ENCODE results near the gene PEX16.

PEX16 gene

GRCh38 chr11:45918331-45918941 lies 759 bp upstream of the PEX16 start:
- Histone ChIP-seq H3K36me3 (ENCODE audit: insufficient read depth, low read length) (peaks cover 29% of the 10 kb centered on the region), H4K20me1 (ENCODE audit: insufficient read depth, low read length) (no peaks in the 10 kb centered on the region), H3K27me3 (ENCODE audit: insufficient read depth, low read length) (no peaks in the 10 kb centered on the region), H2AFZ (ENCODE audit: low read length) (peak overlapping the region; percentile 89), H3K4me2 (ENCODE audit: low read length) (peak overlapping the region; percentile 98), H3K79me2 (ENCODE audit: insufficient read depth, low read length) (0 out of 2 replicates have a peak, but pooled peaks cover 3% of the 10 kb centered on the region), H3K4me3 (ENCODE audit: low read depth, low read length, poor library complexity, severe bottlenecking) (peak overlapping the region; percentile 99), H3K9ac (ENCODE audit: low read length) (peak overlapping the region; percentile 92), H3K9me2 (ENCODE audit: low read depth, low read length) (no peaks in the 10 kb centered on the region), H3K27ac (ENCODE audit: low read depth, low read length, poor library complexity, severe bottlenecking) (peak overlapping the region; percentile 93), H3K9me3 (ENCODE audit: low read length) (no peaks in the 10 kb centered on the region), H3K4me1 (ENCODE audit: insufficient read depth, low read length, severe bottlenecking) (peaks cover 44% of the 10 kb centered on the region), H3F3A (ENCODE audit: insufficient read depth, low read length) (no peaks in the 10 kb centered on the region)
- no peak for TF ChIP-seq CTCF (IDR thresholded peaks at IDR 0.05; ENCODE audit: low read length)
- TF ChIP-seq EZH2 (IDR thresholded peaks at IDR 0.05; ENCODE audit: borderline replicate concordance, low read length) = no peak

GRCh38 chr11:45917286-45917622 lies 423 bp downstream of the PEX16 start:
- H3K9me3 ChIP-seq (ENCODE audit: low read length) = no peaks in the 10 kb centered on the region

GRCh38 chr11:45915446-45915845 lies 2.2 kb downstream of the PEX16 start:
- no peaks in the 10 kb centered on the region for H4K20me1 ChIP-seq (ENCODE audit: insufficient read depth, low read length)
- peaks cover 25% of the 10 kb centered on the region for H3K4me1 ChIP-seq (ENCODE audit: insufficient read depth, low read length, severe bottlenecking)
- H3K9me2 ChIP-seq (ENCODE audit: low read depth, low read length) = no peaks in the 10 kb centered on the region
- H3K4me2 ChIP-seq (ENCODE audit: low read length) = no peak overlapping the region
- peaks cover 46% of the 10 kb centered on the region for H3K36me3 ChIP-seq (ENCODE audit: insufficient read depth, low read length)
- H3K79me2 ChIP-seq (ENCODE audit: insufficient read depth, low read length) = 0 out of 2 replicates have a peak, but pooled peaks cover 3% of the 10 kb centered on the region
- H3K4me3 ChIP-seq (ENCODE audit: low read depth, low read length, poor library complexity, severe bottlenecking) = no peak overlapping the region
- no peak overlapping the region for H2AFZ ChIP-seq (ENCODE audit: low read length)
- no peak overlapping the region for H3K27ac ChIP-seq (ENCODE audit: low read depth, low read length, poor library complexity, severe bottlenecking)
- no peaks in the 10 kb centered on the region for H3K9me3 ChIP-seq (ENCODE audit: low read length)
- H3F3A ChIP-seq (ENCODE audit: insufficient read depth, low read length) = no peaks in the 10 kb centered on the region
- no peak overlapping the region for H3K9ac ChIP-seq (ENCODE audit: low read length)
- TF ChIP-seq EZH2 (IDR thresholded peaks at IDR 0.05; ENCODE audit: borderline replicate concordance, low read length) (no peak), CTCF (IDR thresholded peaks at IDR 0.05; ENCODE audit: low read length) (no peak)
- no peaks in the 10 kb centered on the region for H3K27me3 ChIP-seq (ENCODE audit: insufficient read depth, low read length)

More at GRCh38 chr11:45917286-45917622, 423 bp downstream of the PEX16 start:
- peak overlapping the region; percentile 92 for H3K9ac ChIP-seq (ENCODE audit: low read length)
- no peaks in the 10 kb centered on the region for H3K9me2 ChIP-seq (ENCODE audit: low read depth, low read length)
- H4K20me1 ChIP-seq (ENCODE audit: insufficient read depth, low read length) = no peaks in the 10 kb centered on the region
- H3K4me1 ChIP-seq (ENCODE audit: insufficient read depth, low read length, severe bottlenecking) = peaks cover 33% of the 10 kb centered on the region
- TF ChIP-seq CTCF (IDR thresholded peaks at IDR 0.05; ENCODE audit: low read length) (no peak), EZH2 (IDR thresholded peaks at IDR 0.05; ENCODE audit: borderline replicate concordance, low read length) (no peak)
- peak overlapping the region; percentile 99 for H3K4me3 ChIP-seq (ENCODE audit: low read depth, low read length, poor library complexity, severe bottlenecking)
- H3K27me3 ChIP-seq (ENCODE audit: insufficient read depth, low read length) = no peaks in the 10 kb centered on the region
- H3K27ac ChIP-seq (ENCODE audit: low read depth, low read length, poor library complexity, severe bottlenecking) = peak overlapping the region; percentile 93
- 0 out of 2 replicates have a peak, but pooled peaks cover 3% of the 10 kb centered on the region for H3K79me2 ChIP-seq (ENCODE audit: insufficient read depth, low read length)
- no peaks in the 10 kb centered on the region for H3F3A ChIP-seq (ENCODE audit: insufficient read depth, low read length)
- H2AFZ ChIP-seq (ENCODE audit: low read length) = no peak overlapping the region
- peak overlapping the region; percentile 98 for H3K4me2 ChIP-seq (ENCODE audit: low read length)
- peaks cover 35% of the 10 kb centered on the region for H3K36me3 ChIP-seq (ENCODE audit: insufficient read depth, low read length)

Data from OCI-LY1 (cell line).